ENCODE results near the gene TADA1.

GRCh38 chr1:166900987-166901386, 24.9 kb upstream of the TADA1 start:
- TF ChIP-seq CTCF (optimal IDR thresholded peaks at IDR 0.05 in 1 of 3, IDR thresholded peaks at IDR 0.05 in 1 of 3, conservative IDR thresholded peaks at IDR 0.05 in 1 of 3; ENCODE audit: extremely low read depth in 1 of 3, insufficient read depth in 2 of 3, low read length in 3 of 3) (no peak), EZH2 (IDR thresholded peaks at IDR 0.05; ENCODE audit: low read length) (no peak)

Measured in keratinocyte (primary cell).